ENCODE data around the gene MBL2.

Gene MBL2

GRCh38 chr10:52755297-52756062, 17.1 kb downstream of the MBL2 start:
- H3K4me1 ChIP-seq (ENCODE audit: control insufficient read depth in 1 of 2, insufficient read depth in 1 of 2, low read depth in 1 of 2, low read length in 1 of 2), result no peaks in the 10 kb centered on the region
- no peak overlapping the region for H3K27ac ChIP-seq
- no peaks in the 10 kb centered on the region for H3K36me3 ChIP-seq
- H3K9me3 ChIP-seq, result no peaks in the 10 kb centered on the region
- H3K4me3 ChIP-seq (ENCODE audit: low read depth in 1 of 2, low read length in 1 of 2), result no peak overlapping the region
- TF ChIP-seq CTCF (IDR thresholded peaks at IDR 0.05), result no peak
- H3K27me3 ChIP-seq, result peaks cover 8% of the 10 kb centered on the region

GRCh38 chr10:52752801-52753445, 19.7 kb downstream of the MBL2 start:
- no peaks in the 10 kb centered on the region for H3K36me3 ChIP-seq
- H3K4me3 ChIP-seq (ENCODE audit: low read depth in 1 of 2, low read length in 1 of 2), result no peak overlapping the region
- H3K27ac ChIP-seq, result no peak overlapping the region
- H3K9me3 ChIP-seq, result no peaks in the 10 kb centered on the region
- TF ChIP-seq CTCF (IDR thresholded peaks at IDR 0.05), result no peak
- peaks cover 8% of the 10 kb centered on the region for H3K27me3 ChIP-seq
- no peaks in the 10 kb centered on the region for H3K4me1 ChIP-seq (ENCODE audit: control insufficient read depth in 1 of 2, insufficient read depth in 1 of 2, low read depth in 1 of 2, low read length in 1 of 2)

- Histone ChIP-seq H3K27me3 (peaks cover 8% of the 10 kb centered on the region), H3K27ac (no peak overlapping the region), H3K4me1 (ENCODE audit: control insufficient read depth in 1 of 2, insufficient read depth in 1 of 2, low read depth in 1 of 2, low read length in 1 of 2) (no peaks in the 10 kb centered on the region), H3K4me3 (ENCODE audit: low read depth in 1 of 2, low read length in 1 of 2) (no peak overlapping the region), H3K9me3 (no peaks in the 10 kb centered on the region), H3K36me3 (no peaks in the 10 kb centered on the region)
- TF ChIP-seq CTCF (IDR thresholded peaks at IDR 0.05), result no peak
These were observed 20.3 kb downstream of the MBL2 start for GRCh38 chr10:52752261-52752660.

- H3K27ac ChIP-seq, result no peak overlapping the region
- H3K4me1 ChIP-seq (ENCODE audit: control insufficient read depth in 1 of 2, insufficient read depth in 1 of 2, low read depth in 1 of 2, low read length in 1 of 2), result no peaks in the 10 kb centered on the region
- peaks cover 8% of the 10 kb centered on the region for H3K27me3 ChIP-seq
- H3K4me3 ChIP-seq (ENCODE audit: low read depth in 1 of 2, low read length in 1 of 2), result no peak overlapping the region
- no peaks in the 10 kb centered on the region for H3K36me3 ChIP-seq
- no peaks in the 10 kb centered on the region for H3K9me3 ChIP-seq
- no peak for TF ChIP-seq CTCF (IDR thresholded peaks at IDR 0.05)
These were observed 21.2 kb downstream of the MBL2 start for GRCh38 chr10:52751337-52751736.

- no peaks in the 10 kb centered on the region for H3K4me1 ChIP-seq (ENCODE audit: control insufficient read depth in 1 of 2, insufficient read depth in 1 of 2, low read depth in 1 of 2, low read length in 1 of 2)
These were observed 22.0 kb downstream of the MBL2 start for GRCh38 chr10:52750629-52751028.

More at GRCh38 chr10:52750629-52751028, 22.0 kb downstream of the MBL2 start:
- no peak overlapping the region for H3K27ac ChIP-seq
- H3K27me3 ChIP-seq, result peaks cover 6% of the 10 kb centered on the region
- H3K4me3 ChIP-seq (ENCODE audit: low read depth in 1 of 2, low read length in 1 of 2), result no peak overlapping the region
- no peaks in the 10 kb centered on the region for H3K36me3 ChIP-seq
- no peak for TF ChIP-seq CTCF (IDR thresholded peaks at IDR 0.05)
- no peaks in the 10 kb centered on the region for H3K9me3 ChIP-seq

All from neutrophil (primary cell).